HG03442 (cell line): ENCODE data around the gene TBC1D1.
"Not testable (repeated sequence)": the region's sequence is repeated elsewhere in the genome, so short reads cannot be mapped to it uniquely, and the experiment has no call there.

ENCODE experiments used
- ATAC-seq: cut with Tn5 transposase; IDR thresholded peaks from one replicate; pipeline ENCODE4 v1.9.1; 2021; ENCODE audit warnings: mild to moderate bottlenecking, moderate library complexity; ENCODE audit not compliant: unreplicated experiment

Gene TBC1D1

GRCh38 chr4:38009421-38009820 lies 118.5 kb downstream of the TBC1D1 start:
- ATAC-seq = no peak

DNA sequence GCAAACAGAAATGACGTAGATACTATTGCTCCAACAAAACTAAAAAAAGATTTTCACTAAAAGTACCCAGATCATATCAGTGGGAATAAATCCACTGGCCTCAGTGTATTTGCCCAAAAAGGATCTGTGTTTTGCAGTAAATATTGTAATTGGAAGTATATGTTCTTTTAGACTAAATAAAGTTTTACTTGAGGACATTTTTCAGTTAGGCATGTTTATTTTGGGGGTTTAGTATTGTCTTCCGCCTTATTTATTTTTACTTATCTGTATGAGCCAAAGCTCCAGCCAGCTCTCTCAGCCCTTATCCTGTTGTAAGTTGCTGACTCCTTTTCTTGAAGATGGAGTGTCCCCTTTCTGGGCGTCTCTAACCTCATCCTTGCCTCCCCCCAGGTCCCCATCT lies 119.1 kb downstream of the TBC1D1 start:
- ATAC-seq = no peak

DNA sequence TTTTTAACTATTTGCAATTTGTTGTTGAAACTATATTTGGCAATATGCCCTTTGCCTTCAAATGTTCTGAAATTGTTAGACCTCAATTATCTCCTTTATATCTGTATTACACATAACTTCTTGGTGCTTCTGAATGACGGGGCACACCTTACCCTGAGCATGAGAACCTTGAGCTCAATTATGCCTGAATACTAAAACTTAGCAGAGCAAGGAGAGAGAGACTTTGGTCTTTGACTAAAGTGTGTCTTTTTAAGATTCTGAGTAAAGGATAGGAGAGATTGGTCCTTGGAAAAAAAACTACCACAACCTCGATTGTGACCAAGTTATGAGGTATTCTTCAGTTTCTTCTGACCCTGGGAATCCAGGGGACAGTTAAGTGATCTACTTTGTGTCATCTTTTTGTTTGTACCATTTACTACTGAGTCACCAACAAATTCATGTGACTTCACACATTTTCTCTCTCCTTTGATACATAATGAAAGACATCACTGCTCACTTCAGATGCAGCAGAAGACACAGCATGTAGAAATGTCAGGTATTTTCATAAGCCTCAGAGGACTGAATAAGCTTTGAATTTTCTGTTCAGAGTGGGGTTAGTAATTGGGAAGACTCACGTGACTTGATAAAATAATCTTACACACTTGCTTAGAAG lies 120.8 kb downstream of the TBC1D1 start:
- ATAC-seq = no peak

DNA sequence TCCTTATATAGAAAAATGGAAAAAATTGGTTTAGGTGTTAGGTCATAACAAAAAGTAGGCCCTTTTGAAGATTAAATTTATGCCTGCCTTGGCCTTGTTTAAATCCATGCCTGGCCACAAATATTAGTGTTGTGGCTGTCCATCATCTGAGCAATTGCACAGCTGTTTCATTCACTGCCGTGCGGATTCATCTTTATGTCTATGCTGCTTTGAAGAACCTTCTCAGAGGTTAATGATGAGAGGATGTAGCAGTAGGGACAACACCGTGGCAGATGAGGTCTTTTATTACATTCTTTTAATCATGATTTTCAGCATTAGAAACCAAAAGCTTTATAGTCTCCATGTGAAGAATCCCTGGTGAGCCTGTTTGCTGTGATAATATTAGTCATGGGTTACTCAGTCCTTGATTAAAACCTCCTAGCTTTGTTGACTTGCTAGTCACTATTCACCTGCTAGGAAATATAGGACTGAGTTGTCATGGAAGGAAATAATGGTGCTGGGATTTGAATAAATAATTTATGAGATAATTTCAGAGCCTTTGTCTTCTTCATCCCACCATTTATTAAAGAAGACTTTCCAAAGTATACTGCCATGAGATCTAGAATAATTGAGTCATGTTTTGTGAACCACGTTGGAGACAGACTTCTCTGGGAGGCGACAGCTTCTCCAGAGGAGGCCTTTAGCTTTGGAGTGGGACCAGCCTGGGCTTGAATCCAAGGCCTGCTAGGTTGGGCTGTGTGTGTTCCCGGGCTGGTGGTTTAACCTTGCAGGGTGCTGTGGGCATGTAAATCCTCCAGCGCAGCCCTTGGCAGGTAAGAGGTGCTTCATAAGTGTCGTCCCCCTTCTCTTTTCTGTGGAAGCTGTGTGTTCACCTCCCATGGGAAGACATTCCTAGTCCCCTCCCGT lies 122.8 kb downstream of the TBC1D1 start:
- ATAC-seq = no peak

DNA sequence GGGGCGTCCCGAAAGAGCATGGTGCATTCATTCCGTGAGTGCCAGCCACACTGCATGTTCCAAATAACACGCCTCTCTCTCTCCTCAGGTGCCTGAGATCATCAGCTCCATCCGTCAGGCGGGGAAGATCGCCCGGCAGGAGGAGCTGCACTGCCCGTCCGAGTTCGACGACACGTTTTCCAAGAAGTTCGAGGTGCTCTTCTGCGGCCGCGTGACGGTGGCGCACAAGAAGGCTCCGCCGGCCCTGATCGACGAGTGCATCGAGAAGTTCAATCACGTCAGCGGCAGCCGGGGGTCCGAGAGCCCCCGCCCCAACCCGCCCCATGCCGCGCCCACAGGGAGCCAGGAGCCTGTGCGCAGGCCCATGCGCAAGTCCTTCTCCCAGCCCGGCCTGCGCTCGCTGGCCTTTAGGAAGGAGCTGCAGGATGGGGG lies 123.6 kb downstream of the TBC1D1 start:
- no peak for ATAC-seq

- ATAC-seq = no peak
These were observed 125.1 kb downstream of the TBC1D1 start for GRCh38 chr4:38015886-38016515.

DNA sequence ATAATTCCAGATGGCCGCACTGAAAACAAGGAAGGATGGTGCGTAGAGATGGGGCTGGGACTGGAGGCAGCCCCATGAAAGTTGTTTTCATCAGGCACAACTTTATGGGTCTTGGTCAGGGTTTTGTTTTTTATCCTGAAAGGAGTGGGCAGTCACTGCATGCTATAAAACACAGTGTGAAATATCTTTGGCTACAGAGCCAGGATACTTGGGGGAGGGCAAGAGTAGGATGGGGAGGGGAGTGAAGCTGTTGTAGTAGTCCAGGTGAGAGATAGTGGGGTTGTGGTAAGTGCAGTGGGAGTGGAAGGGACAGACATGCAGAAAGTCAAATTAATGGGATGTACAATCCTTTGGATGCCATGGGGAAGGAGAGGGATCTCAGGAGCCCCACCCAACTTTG lies 125.8 kb downstream of the TBC1D1 start:
- ATAC-seq = no peak

- no peak for ATAC-seq
These were observed 126.7 kb downstream of the TBC1D1 start for GRCh38 chr4:38017609-38018008.

DNA sequence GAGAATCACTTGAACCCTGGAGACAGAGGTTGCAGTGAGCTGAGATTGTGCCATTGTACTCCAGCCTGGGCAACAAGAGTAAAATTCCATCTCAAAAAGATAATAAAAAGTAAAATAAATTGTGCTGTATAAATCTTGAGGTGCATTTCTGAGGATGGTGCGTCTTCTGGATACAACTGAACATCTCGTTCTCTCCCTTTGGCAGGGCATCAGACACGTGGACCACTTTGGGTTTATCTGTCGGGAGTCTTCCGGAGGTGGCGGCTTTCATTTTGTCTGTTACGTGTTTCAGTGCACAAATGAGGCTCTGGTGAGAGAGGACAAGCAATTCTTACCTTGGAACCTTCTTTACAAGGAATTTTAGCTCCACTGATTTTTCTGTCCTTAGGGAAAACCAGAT lies 129.5 kb downstream of the TBC1D1 start:
- ATAC-seq = no peak

DNA sequence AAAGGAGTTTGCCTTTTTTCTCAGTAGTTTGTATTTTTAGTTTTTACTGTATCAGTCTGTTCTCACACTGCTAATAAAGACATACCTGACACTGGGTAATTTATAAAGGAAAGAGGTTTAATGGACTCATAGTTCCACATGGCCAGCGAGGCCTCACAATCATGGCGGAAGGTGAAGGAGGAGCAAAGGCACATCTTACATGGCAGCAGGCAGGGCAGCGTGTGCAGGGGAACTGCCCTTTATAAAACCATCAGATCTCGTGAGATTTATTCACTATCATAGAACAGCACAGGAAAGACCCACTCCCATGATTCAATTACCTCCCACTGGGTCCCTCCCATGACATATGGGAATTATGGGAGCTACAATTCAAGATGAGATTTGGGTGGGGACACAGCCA lies 130.1 kb downstream of the TBC1D1 start:
- not testable (repeated sequence) for ATAC-seq

GRCh38 chr4:38021751-38022150 lies 130.9 kb downstream of the TBC1D1 start:
- no peak for ATAC-seq

GRCh38 chr4:38023347-38024205 lies 132.7 kb downstream of the TBC1D1 start:
- ATAC-seq = no peak

DNA sequence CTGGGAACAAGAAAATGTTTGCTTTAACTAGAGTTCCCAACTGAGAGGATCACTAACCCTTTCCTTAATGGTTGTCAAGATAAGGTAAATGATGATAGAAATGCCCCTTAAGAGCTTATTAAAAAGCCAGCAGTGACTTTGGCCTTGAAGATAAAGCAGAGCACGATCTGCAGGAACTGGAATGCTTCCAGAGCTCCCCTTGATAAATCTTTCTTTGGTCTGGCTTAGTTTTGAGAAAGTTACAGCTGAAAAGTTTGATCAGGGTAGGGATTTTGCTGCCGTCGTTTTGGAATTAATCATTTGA lies 133.3 kb downstream of the TBC1D1 start:
- no peak for ATAC-seq

DNA sequence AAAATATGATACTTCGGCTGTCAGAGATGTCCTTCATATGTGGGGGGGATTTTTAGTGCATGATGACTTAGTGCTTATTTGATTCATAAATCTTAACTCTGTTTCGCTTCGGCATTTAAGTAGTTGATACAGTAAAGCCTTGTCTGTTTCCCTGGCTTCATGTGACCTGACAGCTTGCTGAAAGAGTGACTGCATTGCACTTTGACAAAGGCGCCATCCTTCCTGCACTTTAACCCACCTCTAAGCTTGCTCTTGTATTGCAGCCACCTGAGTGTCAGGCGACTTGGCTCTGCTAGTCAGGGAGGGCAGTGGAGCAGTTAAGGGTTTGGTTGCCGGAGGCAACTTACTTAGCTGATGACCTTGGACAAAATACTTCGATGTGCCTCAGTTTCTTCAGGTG lies 134.8 kb downstream of the TBC1D1 start:
- ATAC-seq = no peak

DNA sequence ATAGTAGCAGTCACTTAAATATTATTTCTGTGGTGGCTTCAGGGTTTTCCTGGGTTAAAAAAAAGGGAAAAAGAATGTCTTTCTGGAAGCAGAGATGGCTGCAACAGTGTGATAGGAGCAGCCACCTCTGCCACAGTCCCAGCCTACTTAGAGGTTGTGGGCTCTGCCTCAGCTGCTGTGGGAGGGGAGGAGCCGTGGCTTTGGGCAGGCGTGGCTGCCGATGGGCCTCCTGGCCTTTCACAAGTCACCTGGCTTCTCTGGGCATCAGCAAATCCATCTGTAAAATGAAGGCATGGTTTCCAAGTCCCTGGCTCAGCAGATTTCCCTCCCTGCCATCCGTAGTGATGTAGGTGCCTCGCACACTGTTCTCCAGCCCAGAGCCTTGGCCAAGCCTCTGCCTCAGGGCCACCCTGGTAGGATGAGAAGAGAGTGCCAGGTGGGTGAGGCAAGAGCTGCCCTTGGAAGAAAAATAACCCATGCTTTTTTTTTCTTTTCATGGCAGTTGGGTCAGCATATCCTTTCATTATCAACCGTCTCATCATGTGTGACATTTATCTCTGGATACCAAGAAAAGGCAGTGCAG lies 135.4 kb downstream of the TBC1D1 start:
- no peak for ATAC-seq

- no peak for ATAC-seq
These were observed 139.1 kb downstream of the TBC1D1 start for GRCh38 chr4:38030023-38030422.

DNA sequence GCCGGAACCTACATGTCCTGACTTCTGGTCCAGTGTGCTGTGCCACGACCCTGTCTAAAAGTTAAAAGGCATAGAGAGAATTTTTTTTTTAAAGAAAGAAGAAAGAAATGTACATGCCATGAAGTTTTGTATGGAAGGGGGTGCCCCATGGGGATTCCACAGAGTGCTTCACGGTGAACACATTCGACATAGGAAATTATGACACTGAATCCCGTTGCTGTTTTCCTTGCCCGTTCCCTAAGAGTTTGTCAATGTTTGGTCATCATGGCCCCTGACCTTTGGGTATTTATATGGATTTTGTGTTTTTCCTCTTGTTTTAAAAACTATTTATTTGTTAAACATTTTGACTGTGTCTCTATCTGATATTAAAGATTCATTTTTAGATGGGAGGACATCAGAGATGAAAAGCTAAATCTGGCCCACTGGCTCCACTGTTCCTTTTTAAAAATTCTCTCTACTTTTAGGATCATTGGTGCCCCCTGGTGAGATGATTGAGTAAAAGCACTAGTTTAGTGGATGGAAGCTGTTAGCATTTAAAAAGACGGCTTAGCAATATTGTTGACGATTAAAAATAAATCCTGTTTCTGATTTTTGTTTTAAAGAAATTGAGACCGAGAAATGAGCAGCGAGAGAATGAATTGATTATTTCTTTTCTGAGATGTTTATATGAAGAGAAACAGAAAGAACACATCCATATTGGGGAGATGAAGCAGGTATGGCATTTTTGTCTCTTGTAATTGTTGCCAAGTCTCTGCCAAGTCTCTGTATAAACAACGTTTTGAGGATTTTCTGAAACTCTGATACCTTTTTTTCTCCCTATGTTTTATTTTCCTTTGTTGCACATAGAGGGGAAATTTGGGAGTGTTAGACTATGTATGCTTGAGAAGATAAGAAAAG lies 144.3 kb downstream of the TBC1D1 start:
- no peak for ATAC-seq

DNA sequence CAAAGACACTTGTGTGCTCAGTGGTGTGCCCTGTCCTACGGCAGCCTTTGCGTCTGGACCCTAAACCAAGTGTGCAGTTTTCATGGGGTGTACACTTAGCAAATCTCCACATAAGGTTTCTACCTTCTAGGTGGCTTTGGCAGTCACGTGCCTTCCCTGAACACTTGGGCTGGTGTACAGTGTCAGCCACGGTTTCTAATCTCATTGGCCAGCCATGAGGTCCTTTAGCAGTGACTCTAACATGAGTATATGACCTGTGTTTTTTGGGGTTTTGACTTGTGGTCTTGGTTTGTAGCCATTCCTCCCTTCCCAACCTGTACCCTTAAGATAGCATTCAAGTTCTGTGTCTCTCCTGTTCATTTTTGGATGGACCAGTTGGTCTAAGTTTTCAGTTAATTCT lies 145.7 kb downstream of the TBC1D1 start:
- ATAC-seq = no peak

DNA sequence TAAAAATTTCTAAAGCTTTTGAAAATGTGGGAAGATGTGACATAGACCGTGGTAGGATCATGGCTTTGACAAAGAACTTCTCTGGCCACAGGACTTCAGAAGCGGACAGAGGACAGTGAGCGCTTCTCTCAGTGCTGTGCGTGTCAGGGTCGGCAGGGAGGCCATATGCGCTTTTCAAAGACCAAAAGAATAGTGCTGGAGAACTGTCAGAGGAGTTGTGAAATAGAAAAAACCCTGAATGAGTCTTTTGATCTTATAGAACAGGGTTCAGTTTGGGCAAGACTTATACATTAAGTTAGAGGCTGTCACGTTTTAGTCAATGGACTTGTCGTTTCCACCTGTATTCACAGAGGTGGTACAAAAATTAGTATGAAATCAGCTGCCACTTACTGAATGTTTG lies 146.7 kb downstream of the TBC1D1 start:
- ATAC-seq = no peak

DNA sequence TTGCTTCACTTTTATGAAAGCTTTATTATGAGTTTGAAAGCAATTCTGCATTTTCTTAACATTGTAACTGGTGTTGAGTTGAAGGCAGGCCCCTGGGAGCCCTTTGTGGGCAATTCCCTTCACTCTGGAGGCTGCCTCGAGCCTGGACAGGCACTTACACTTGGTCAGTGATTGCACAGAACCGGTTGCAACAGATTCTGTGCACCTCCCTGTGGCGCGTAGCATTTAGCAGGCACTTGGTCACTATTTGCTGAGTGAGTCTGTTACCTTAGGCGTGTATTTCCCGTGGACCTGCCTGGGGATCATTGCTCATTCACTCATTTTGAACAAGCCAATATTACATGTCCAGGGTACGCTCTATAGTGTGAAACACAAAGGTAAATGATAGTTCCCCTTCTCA lies 149.7 kb downstream of the TBC1D1 start:
- ATAC-seq = no peak
